NCI-H1105 treated with DMSO at 0.1 percent for 48 hours (cell line): Measurements from ENCODE around the gene LRP2.

Experiments used
- DNase-seq: peaks from one replicate; lab custom pipeline; 2025; lab: John Stamatoyannopoulos, UW

LRP2 gene

GRCh38 chr2:169240405-169240804 lies 121.9 kb downstream of the LRP2 start:
- no peak for DNase-seq

- no peak for DNase-seq
Measured at GRCh38 chr2:169237939-169238338, 124.4 kb downstream of the LRP2 start.

- no peak for DNase-seq
Measured at GRCh38 chr2:169237286-169237685, 125.0 kb downstream of the LRP2 start.

- DNase-seq: no peak
Measured at GRCh38 chr2:169232551-169233154, 129.7 kb downstream of the LRP2 start.

GRCh38 chr2:169230204-169230603 lies 132.1 kb downstream of the LRP2 start:
- no peak for DNase-seq

GRCh38 chr2:169229590-169229989 lies 132.7 kb downstream of the LRP2 start:
- DNase-seq: no peak

- no peak for DNase-seq
Measured at GRCh38 chr2:169225906-169226305, 136.4 kb downstream of the LRP2 start.

- no peak for DNase-seq
Measured at GRCh38 chr2:169225233-169225750, 137.0 kb downstream of the LRP2 start.

GRCh38 chr2:169222665-169223064 lies 139.7 kb downstream of the LRP2 start:
- DNase-seq: no peak

GRCh38 chr2:169221745-169222369 lies 140.5 kb downstream of the LRP2 start:
- DNase-seq: peak; percentile 18

- DNase-seq: no peak
Measured at GRCh38 chr2:169210917-169211316, 151.4 kb downstream of the LRP2 start.

GRCh38 chr2:169208026-169208425 lies 154.3 kb downstream of the LRP2 start:
- no peak for DNase-seq

- no peak for DNase-seq
Measured at GRCh38 chr2:169205176-169205575, 157.2 kb downstream of the LRP2 start.

- DNase-seq: no peak
Measured at GRCh38 chr2:169203952-169204351, 158.4 kb downstream of the LRP2 start.

GRCh38 chr2:169200756-169201155 lies 161.6 kb downstream of the LRP2 start:
- no peak for DNase-seq

- DNase-seq: no peak
Measured at GRCh38 chr2:169193618-169194017, 168.7 kb downstream of the LRP2 start.

- DNase-seq: no peak
Measured at GRCh38 chr2:169190197-169190775, 172.0 kb downstream of the LRP2 start.

- no peak for DNase-seq
Measured at GRCh38 chr2:169189132-169189531, 173.2 kb downstream of the LRP2 start.

- no peak for DNase-seq
Measured at GRCh38 chr2:169185711-169186110, 176.6 kb downstream of the LRP2 start.

- DNase-seq: no peak
Measured at GRCh38 chr2:169184074-169184473, 178.3 kb downstream of the LRP2 start.

- DNase-seq: no peak
Measured at GRCh38 chr2:169182573-169182972, 179.8 kb downstream of the LRP2 start.

GRCh38 chr2:169178804-169179390 lies 183.4 kb downstream of the LRP2 start:
- DNase-seq: no peak

GRCh38 chr2:169178364-169178763 lies 184.0 kb downstream of the LRP2 start:
- no peak for DNase-seq
